HepG2 (cell line): ENCODE data around the gene CACNA1H. TPM values are rescaled to one million over a fixed set of nuclear protein-coding genes. Genes with fewer than 3 reads are reported as not detected.

Source experiments
- ATAC-seq: fragments of 200-7000 bp; cut with Tn5 transposase; 3 replicates; pipeline ENCODE4 v1.9.1; 2020; ENCODE audit warnings: mild to moderate bottlenecking, moderate library complexity
- BruUV-seq: library from RNA; stranded (reverse); fragments of 400-500 nt; replicated peaks from 2 replicates; lab custom pipeline; 2021; lab: Mats Ljungman, UMichigan
- CTCF ChIA-PET: fragments of 300-600 bp; formaldehyde crosslinking; extraction: SDS; loops from one replicate; lab custom pipeline; 2021; ENCODE audit warnings: low total read pairs, inconsistent platforms, low intra/inter-chr PET ratio; lab: Yijun Ruan, JAX
- POLR2A ChIA-PET: fragments of 350-600 bp; sonication (Branson Sonifier 250); formaldehyde crosslinking; loops from one replicate; lab custom pipeline; 2020; ENCODE audit warnings: antibody characterized with exemption, inconsistent platforms; lab: Yijun Ruan, JAX
- DNase-seq: peaks from one replicate; pipeline ENCODE4 v3.0.0-alpha.2; 2015; ENCODE audit warnings: low spot score
- FAIRE-seq: peaks from 3 replicates; lab custom pipeline; 2011; peaks lifted over from hg19 to GRCh38; lab: Jason Lieb, UNC
- H2AFZ ChIP-seq: one replicate; pipeline ENCODE4 v1.6.1; 2011; ENCODE audit warnings: low read length, inconsistent platforms
- H3K27ac ChIP-seq: fragments of 300-600 bp; 3 replicates; pipeline ENCODE4 v1.8.0; 2011; ENCODE audit warnings: mixed run types, mild to moderate bottlenecking, mixed read lengths, low read length, inconsistent platforms; ENCODE audit not compliant: insufficient read depth; ENCODE audit errors: extremely low read length
- H3K27me3 ChIP-seq, 2 experiments: fragments of 200-600 bp in 1 of 2; 2 replicates in 1 of 2; 3 replicates in 1 of 2; pipeline versions ENCODE4 v1.6.0 to v1.8.0; 2011; ENCODE audit warnings: low read length in 2 of 2, mild to moderate bottlenecking in 2 of 2, moderate library complexity in 2 of 2, inconsistent platforms in 1 of 2; ENCODE audit not compliant: insufficient read depth in 2 of 2, control insufficient read depth in 1 of 2
- H3K36me3 ChIP-seq, 2 experiments: fragments of 200-600 bp in 1 of 2; replicated peaks in 1 of 2; 2 replicates in 1 of 2; 3 replicates in 1 of 2; pipeline versions ENCODE4 v1.5.1 to v1.8.0; 2011; ENCODE audit warnings: low read length in 2 of 2, inconsistent platforms in 1 of 2; ENCODE audit not compliant: insufficient read depth in 2 of 2, control insufficient read depth in 1 of 2
- H3K4me1 ChIP-seq: 2 replicates; pipeline ENCODE4 v1.5.1; 2012; ENCODE audit warnings: low read length, inconsistent platforms; ENCODE audit not compliant: insufficient read depth
- H3K4me2 ChIP-seq: 2 replicates; pipeline ENCODE4 v1.6.0; 2011; ENCODE audit warnings: low read depth, low read length, inconsistent platforms
- H3K4me3 ChIP-seq, 3 experiments: fragments of 200-600 bp in 1 of 3; sonication (generic), shearing (Covaris generic) in 1 of 3; replicated peaks in 1 of 3; 2 replicates each; pipeline ENCODE4 v1.5.1; 2011 to 2016; ENCODE audit warnings: low read length in 3 of 3, inconsistent platforms in 2 of 3, low read depth in 2 of 3, mild to moderate bottlenecking in 2 of 3, control low read depth in 1 of 3, mixed read lengths in 1 of 3; ENCODE audit not compliant: insufficient read depth in 1 of 3
- H3K79me2 ChIP-seq: one replicate; pipeline ENCODE4 v1.6.1; 2011; ENCODE audit warnings: low read length, inconsistent platforms; ENCODE audit not compliant: insufficient read depth
- H3K9ac ChIP-seq: 2 replicates; pipeline ENCODE4 v1.6.0; 2011; ENCODE audit warnings: mild to moderate bottlenecking, low read depth, low read length, inconsistent platforms; ENCODE audit not compliant: insufficient read depth
- H3K9me3 ChIP-seq: 2 replicates; pipeline ENCODE4 v1.5.1; 2012; ENCODE audit warnings: mild to moderate bottlenecking, low read length
- H4K20me1 ChIP-seq: 2 replicates; pipeline ENCODE4 v1.6.0; 2011; ENCODE audit warnings: inconsistent platforms, mild to moderate bottlenecking, low read length, moderate library complexity; ENCODE audit not compliant: insufficient read depth
- HDAC6 ChIP-seq: fragments of 200-600 bp; sonication (generic); IDR thresholded peaks from 2 replicates; pipeline ENCODE4 v1.7.0; 2017; ENCODE audit warnings: mild to moderate bottlenecking, antibody characterized with exemption, low read length, low read depth
- HES4 ChIP-seq: sonication (generic); formaldehyde crosslinking; IDR thresholded peaks from 2 replicates; pipeline ENCODE4 v1.9.0; 2021; ENCODE audit warnings: mild to moderate bottlenecking, missing genetic modification reagents, borderline replicate concordance
- MLLT10 ChIP-seq: sonication (generic); formaldehyde crosslinking; IDR thresholded peaks from 2 replicates; pipeline ENCODE4 v1.4.0; 2020; ENCODE audit warnings: missing genetic modification reagents
- PRPF4 ChIP-seq: fragments of 200-400 bp; formaldehyde crosslinking; IDR thresholded peaks from 2 replicates; pipeline ENCODE4 v1.6.1; 2016; ENCODE audit warnings: low read length, low read depth; ENCODE audit not compliant: poor library complexity, severe bottlenecking
- REPIN1 ChIP-seq: sonication (generic); formaldehyde crosslinking; IDR thresholded peaks from 2 replicates; pipeline ENCODE4 v1.8.0; 2022; ENCODE audit warnings: missing genetic modification reagents, low read depth, mild to moderate bottlenecking, borderline replicate concordance
- SIN3B ChIP-seq: fragments of 150-350 bp; IDR thresholded peaks from 2 replicates; pipeline ENCODE4 v1.6.1; 2014; ENCODE audit warnings: low read length
- SOX6 ChIP-seq, 2 experiments: fragments of 450-650 bp in 1 of 2; sonication (generic) in 1 of 2; formaldehyde crosslinking in 1 of 2; IDR thresholded peaks; 2 replicates each; pipeline versions ENCODE4 v1.4.0 to v1.6.1; 2017 to 2020; ENCODE audit warnings: antibody characterized with exemption in 1 of 2, mild to moderate bottlenecking in 1 of 2, missing genetic modification reagents in 1 of 2
- WGBS: methylation state at CpG from one replicate; pipeline ENCODE4 v1.1.6; 2017; ENCODE audit warnings: low lambda C conversion rate; 5-methylcytosine and 5-hydroxymethylcytosine counted together
- in situ Hi-C: cut with HindIII; loops from 2 replicates; pipeline ENCODE4 v1.10.0; 2017; ENCODE audit warnings: low pct_unique_long_range_greater_than_20kb; ENCODE audit not compliant: extremely low pct_ligation_motif_present
- intact Hi-C: fragments of 100-400 bp; cut with micrococcal nuclease; formaldehyde crosslinking; loops from one replicate; pipeline ENCODE4 v1.10.0; 2022; ENCODE audit not compliant: unreplicated experiment
- polyA plus RNA-seq, 8 experiments: library from polyadenylated mRNA; depleted of rRNA in 3 of 8; stranded (reverse) in 7 of 8; unstranded in 1 of 8; fragments of >200 nt; fragmentation: Illumina TruSeq in 4 of 8; extraction: Trizol in 4 of 8; gene quantifications; 2 replicates each; pipeline versions ENCODE4 v1.2.1 to v1.2.3, GENCODE V29; 2011 to 2016; ENCODE audit warnings: low read depth in 4 of 8, missing spikeins in 1 of 8, mixed read lengths in 1 of 8; ENCODE audit not compliant: insufficient read depth in 1 of 8
- total RNA-seq, 5 experiments: library from RNA; depleted of rRNA; stranded (reverse); fragments of >200 nt; fragmentation: Illumina TruSeq; extraction: Trizol; gene quantifications; 2 replicates each; pipeline ENCODE4 v1.2.3, GENCODE V29; 2016; ENCODE audit warnings: low read depth in 1 of 5
- TF ChIP-seq, protein P1 (sequence below): sonication (generic); formaldehyde crosslinking; IDR thresholded peaks from 2 replicates; pipeline ENCODE4 v1.8.0; 2022; ENCODE audit warnings: missing genetic modification reagents, mild to moderate bottlenecking, inconsistent platforms, borderline replicate concordance
- TF ChIP-seq, protein P2 (sequence below): sonication (generic); formaldehyde crosslinking; IDR thresholded peaks from 2 replicates; pipeline ENCODE4 v1.9.0; 2021; ENCODE audit warnings: missing genetic modification reagents, mild to moderate bottlenecking, borderline replicate concordance
- TF ChIP-seq, protein P3 (sequence below): sonication (generic); formaldehyde crosslinking; IDR thresholded peaks from 2 replicates; pipeline ENCODE4 v1.5.0; 2020; ENCODE audit warnings: missing genetic modification reagents

The CACNA1H gene
- total and polyA plus RNA-seq, 2 of the 13 experiments (the other 11 are each of a cell fraction or from before 2014, with no cell fraction given) = 0.40 to 1.8 TPM

DNA sequence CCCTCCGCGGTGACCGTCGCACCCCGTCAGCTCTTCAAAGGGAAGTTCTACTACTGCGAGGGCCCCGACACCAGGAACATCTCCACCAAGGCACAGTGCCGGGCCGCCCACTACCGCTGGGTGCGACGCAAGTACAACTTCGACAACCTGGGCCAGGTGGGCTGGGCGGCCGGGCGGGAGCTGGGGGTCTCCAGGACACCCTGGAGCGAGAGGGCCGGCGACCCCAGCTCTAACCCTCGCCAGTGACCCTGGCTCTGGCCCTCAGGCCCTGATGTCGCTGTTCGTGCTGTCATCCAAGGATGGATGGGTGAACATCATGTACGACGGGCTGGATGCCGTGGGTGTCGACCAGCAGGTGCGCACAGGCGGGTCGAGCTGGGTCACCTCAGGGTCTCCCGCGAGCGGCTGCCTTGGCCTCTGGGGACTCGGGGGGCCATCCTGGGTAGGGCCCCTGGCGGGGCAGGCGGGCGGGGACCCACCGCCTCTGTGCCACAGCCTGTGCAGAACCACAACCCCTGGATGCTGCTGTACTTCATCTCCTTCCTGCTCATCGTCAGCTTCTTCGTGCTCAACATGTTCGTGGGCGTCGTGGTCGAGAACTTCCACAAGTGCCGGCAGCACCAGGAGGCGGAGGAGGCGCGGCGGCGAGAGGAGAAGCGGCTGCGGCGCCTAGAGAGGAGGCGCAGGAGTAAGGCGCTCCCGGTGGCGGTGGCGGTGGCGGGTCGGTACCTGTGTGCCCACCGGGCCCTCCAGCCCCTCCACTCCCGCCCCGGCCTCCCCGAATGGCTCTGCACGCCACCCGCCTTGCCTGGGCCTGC, 58.8 kb downstream of the CACNA1H start (continued):
- TF ChIP-seq, protein P1, sequence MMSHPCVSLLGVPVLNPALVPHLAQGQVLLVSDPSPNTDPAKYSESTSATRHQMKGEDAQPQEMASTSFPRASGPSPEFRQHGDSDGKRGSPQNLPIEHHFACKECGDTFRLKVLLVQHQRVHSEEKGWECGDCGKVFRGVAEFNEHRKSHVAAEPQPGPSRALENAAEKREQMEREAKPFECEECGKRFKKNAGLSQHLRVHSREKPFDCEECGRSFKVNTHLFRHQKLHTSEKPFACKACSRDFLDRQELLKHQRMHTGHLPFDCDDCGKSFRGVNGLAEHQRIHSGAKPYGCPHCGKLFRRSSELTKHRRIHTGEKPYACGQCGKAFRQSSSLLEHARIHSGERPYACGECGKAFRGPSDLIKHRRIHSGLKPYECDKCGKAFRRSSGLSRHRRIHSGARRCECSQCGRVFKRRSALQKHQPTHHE (CRISPR knock-in tag) = no peak

DNA sequence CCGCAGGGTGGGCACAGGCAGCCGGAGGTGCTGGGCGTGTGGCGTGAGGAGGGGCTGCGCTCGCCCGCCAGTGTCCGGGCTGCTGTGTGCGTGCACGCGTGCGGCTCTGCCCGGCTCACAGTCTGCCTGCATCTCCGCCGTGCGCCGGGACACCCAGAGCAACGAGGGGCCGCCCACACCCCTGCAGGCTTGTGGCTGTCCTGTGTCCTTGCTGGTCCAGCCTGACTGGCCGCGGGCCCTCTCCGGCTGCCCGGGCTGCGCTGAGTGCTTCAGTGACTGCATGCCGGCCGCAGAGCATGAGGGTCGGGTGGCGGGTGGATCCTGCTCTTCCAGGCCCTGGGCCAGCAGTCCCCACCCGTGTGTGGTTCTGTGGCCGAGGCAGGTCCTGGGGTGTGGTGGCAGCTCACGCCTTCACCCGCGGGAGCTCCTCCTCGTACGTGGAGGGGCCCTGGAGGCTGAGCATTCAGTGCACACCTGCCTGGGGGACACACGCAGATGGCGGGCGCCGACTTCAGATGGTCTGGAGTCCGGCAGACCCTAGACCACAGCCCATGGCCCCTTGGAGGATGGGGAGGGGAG, 59.8 kb downstream of the CACNA1H start:
- intact Hi-C loops = no loop called here
- no peak overlapping the region for H2AFZ ChIP-seq
- H3K27ac ChIP-seq = no peak overlapping the region
- H3K4me3 ChIP-seq = no peak overlapping the region
- no peaks in the 10 kb centered on the region for H3K9me3 ChIP-seq
- no peak overlapping the region for H3K4me2 ChIP-seq
- H3K27me3 ChIP-seq = no peaks in the 10 kb centered on the region
- no peaks in the 10 kb centered on the region for H4K20me1 ChIP-seq
- H3K9ac ChIP-seq = no peak overlapping the region
- TF ChIP-seq MLLT10 (CRISPR knock-in tag) (no peak), HDAC6 (no peak), REPIN1 (CRISPR knock-in tag) (no peak), HES4 (CRISPR knock-in tag) (no peak), SOX6 (IDR thresholded peaks at IDR 0.05) (no peak), SOX6 (CRISPR knock-in tag; IDR thresholded peaks at IDR 0.05) (no peak), PRPF4 (no peak), SIN3B (no peak)
- TF ChIP-seq, protein P2, sequence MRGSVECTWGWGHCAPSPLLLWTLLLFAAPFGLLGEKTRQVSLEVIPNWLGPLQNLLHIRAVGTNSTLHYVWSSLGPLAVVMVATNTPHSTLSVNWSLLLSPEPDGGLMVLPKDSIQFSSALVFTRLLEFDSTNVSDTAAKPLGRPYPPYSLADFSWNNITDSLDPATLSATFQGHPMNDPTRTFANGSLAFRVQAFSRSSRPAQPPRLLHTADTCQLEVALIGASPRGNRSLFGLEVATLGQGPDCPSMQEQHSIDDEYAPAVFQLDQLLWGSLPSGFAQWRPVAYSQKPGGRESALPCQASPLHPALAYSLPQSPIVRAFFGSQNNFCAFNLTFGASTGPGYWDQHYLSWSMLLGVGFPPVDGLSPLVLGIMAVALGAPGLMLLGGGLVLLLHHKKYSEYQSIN = no peak
- TF ChIP-seq, protein P3, sequence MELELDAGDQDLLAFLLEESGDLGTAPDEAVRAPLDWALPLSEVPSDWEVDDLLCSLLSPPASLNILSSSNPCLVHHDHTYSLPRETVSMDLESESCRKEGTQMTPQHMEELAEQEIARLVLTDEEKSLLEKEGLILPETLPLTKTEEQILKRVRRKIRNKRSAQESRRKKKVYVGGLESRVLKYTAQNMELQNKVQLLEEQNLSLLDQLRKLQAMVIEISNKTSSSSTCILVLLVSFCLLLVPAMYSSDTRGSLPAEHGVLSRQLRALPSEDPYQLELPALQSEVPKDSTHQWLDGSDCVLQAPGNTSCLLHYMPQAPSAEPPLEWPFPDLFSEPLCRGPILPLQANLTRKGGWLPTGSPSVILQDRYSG = no peak
- ChIA-PET POLR2A (no interaction called here), CTCF (no interaction called here)
- H3K36me3 ChIP-seq = no peaks in the 10 kb centered on the region
- ATAC-seq = no peak
- in situ Hi-C loops = loop anchor here (25.0 kb wide), 1 partner anchor 400 kb away; the partner anchor contains the start of gene GNG13
- no TSS peak for BruUV-seq
- FAIRE-seq = no peak
- 82% methylated on average over 19 of the region's 40 CpGs for WGBS
- H3K4me1 ChIP-seq = no peaks in the 10 kb centered on the region
- DNase-seq = no peak
- no peaks in the 10 kb centered on the region for H3K79me2 ChIP-seq
